ENCODE data around the gene TBX21.

GRCh38 chr17:47744168-47745036 is 11.4 kb downstream of the TBX21 start:
- TF ChIP-seq POLR2A (IDR thresholded peaks at IDR 0.05) (no peak), CTCF (IDR thresholded peaks at IDR 0.05) (no peak)
